NOMO-1 treated with DMSO at 0.1 percent for 48 hours (cell line): ENCODE data around the gene POLN.
"Not testable (repeated sequence)": the region's sequence is repeated elsewhere in the genome, so short reads cannot be mapped to it uniquely, and the experiment has no call there.

ENCODE experiments used
- DNase-seq: peaks from one replicate; lab custom pipeline; 2025; ENCODE audit not compliant: unreplicated experiment; lab: John Stamatoyannopoulos, UW

Gene POLN

DNA sequence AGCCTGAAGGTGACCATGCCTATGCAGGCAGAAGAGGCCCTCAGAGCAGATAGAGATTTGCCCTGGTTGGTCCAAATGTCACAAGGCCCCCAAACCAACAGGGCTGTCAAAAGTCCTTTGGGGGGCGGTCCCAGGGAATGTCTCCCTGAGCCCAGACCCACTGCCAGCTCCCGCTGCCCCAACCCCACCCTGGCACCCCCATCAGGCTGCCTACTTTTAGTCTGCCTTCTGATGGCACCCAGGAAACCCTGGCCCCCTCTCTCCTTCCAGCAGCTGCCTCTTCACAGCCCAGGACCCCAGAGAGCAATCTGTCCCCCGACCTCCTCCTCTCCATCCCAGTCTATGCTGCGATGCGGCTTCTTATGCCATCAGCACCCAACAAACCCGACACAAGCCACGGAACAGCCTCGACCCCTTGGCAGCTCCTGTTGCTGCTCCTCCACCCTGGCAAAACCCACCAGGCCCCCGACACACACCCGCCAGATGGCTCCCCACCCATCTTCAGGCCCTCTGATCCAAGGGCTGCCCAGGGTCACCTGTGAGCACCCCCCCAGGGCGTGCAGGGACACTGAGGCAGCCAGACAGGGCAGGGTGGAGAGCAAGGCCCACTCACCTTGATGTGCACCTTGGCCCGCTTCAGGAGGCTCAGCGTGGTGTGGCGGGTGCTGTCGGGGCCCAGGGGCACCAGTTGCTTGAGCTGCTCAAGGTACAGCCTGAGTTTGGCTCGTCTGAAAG, 10.0 kb upstream of the POLN start:
- no peak for DNase-seq

DNA sequence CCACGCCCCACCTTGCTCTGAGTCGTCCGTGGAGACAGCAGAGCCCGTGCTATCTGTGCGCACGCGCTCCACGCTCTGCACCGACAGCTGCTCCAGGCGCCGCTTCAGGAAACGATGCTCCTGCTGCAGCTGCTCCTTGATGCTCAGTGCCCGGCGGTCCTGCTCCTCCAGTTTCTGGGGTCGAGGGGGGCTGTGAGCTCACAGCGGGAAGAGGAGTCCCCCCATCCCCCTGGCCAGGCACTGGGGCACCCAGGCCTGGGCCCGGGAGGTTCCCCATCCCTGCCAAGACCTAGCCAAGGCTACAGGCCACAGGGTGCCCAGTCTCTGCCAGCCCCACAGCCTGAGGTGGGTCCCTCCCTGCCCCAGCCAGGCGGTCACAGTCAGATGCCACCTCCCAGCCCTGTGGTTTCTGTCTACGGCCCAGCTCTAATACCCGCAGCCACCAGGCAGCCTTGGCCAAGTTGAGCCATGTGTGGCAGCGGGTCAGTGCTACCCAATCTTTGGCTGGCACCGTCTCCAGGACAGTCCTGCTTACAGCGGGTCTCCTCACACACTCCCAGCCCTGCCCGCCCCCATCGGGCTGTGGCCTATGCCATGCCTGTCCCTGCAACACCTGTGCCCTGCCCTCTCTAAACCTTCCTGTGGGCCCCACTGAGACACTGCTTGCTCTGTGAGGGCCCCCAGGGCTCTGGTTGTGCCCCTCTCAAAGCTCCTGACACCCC, 9.3 kb upstream of the POLN start:
- no peak for DNase-seq

DNA sequence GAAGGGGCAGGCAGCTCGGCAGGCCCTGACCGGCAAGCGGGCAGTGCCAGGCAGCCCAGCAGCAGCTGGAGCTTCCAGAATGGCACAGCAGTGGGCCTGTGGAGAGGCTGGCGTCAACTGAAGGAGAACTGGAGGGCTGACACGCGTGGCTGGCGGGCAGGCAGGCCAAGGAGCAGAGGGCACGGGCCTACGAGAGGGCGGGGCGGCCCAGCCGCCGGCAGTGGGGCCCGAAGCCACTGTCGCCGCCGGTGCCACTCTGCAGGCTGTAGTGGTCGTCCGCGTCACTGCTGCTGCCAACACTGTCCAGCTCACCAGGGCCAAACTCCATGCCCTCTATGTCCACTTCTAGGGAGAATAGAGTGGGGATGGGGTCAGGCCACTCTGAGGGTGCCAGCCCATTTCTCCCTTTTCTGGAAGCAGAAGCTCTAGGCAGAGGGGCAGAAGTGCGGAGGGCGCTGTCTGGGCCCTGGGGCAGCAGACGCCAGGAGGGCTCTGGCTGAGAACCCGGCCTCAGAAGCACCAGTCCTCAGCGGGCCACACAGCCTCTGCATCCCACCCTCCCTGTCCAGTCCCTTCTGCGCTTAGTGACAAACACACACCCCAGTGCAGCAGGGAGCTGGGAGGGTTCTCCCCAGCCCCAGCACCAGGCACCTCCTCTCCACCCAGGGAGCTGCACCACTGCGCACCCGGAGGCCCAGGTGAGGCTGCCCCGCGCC, 8.6 kb upstream of the POLN start:
- DNase-seq = no peak

GRCh38 chr4:2249526-2250356, 7.8 kb upstream of the POLN start:
- no peak for DNase-seq

DNA sequence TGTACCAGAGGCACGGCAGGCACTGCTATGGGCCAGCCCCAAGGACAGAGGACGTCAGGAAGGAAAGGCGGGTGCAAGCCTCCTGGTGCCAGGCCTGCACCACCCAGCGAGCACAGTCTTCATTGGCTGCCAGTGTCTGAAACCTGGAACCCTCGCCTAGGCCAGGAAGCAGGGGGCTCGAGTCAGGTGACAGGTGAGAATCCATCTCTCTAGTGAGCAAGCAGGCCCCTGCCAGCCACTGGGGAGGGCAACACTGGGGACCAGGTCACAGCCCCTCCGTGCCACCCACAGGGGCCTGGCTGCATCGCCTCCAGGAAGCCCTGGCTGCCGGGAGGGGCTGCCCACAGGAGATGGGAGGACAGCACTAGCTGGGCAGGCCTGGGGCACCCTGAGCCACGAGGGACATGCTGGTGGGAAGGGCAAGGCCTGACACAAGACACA, 6.9 kb upstream of the POLN start:
- DNase-seq = no peak

DNA sequence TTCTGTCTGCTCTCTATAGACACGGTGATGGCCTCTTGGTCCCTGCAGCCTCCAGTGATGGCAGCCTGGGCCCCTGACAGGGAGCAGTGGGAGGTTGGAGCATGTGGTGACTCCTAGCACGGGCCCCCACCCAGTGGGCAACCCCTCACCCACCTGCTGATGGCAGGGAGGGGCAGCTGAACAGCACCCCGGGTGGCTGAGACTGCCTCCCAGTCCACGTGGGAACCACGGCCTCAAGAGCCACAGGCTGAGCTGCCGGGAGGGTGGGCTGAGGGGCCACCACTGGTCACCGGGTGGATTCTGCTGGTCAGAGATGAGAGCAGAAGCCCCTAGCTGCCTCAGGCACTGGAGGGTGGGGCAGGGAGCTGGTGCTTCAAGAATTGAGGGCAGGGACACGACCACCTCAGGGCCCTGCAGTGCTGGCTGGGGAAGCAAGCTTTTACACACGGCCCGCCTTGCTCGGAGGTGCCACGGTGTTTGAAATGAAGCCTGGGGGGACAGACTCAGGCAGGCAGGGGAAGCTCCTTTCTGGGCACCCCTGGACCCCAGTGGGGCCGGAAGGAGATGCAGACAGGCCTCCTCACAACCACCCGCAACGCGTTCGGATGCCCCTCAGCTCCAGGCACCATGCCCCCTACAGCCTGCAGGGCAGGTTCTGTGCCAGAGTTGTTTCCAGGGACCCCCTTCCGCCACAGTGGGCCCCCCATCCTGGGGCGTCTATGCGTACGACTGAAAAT, 6.3 kb upstream of the POLN start:
- DNase-seq = no peak

DNA sequence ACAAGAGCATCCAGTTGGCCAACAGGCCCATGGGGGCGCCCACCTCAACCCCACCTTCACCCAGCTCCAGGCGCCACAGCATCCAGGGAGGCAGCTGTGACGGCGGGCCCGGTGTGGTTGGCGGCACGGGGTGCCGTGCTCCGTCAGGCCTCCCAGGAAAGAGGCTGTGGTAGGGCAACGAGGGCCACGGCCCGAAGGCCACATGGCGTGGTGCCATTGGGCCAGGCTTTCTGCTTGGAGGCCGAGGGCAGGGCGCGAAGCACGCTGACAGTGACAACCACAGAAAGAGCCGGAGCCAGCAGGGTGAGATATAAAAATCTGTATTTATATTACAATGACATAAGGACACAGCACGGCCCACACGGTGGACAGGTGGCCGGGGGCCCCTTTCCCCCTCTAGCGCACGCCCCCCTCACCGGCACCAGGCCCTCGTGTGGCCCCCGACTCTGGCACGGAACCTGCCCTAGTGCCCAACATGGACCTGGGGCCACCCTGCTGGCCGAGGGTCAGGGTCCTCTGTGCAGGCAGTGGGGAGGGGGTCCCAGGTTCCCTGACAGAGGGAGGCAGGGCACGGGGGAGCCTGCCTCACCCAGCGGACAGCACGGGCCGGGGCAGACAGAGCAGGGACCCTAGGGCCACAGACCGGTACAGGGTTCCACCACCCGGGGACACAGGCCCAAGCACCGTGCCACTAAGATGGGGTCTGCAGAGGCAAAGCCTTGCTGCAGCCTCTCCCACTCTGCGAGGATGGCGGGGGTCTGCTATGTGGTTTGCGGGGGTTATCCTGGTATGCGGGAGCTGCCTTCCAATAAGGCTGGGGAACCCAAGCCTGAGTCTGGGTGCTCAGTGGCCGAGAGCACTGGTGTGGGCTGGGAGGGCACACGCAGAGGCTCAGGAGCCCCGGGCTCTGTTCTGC, 5.5 kb upstream of the POLN start:
- no peak for DNase-seq

DNA sequence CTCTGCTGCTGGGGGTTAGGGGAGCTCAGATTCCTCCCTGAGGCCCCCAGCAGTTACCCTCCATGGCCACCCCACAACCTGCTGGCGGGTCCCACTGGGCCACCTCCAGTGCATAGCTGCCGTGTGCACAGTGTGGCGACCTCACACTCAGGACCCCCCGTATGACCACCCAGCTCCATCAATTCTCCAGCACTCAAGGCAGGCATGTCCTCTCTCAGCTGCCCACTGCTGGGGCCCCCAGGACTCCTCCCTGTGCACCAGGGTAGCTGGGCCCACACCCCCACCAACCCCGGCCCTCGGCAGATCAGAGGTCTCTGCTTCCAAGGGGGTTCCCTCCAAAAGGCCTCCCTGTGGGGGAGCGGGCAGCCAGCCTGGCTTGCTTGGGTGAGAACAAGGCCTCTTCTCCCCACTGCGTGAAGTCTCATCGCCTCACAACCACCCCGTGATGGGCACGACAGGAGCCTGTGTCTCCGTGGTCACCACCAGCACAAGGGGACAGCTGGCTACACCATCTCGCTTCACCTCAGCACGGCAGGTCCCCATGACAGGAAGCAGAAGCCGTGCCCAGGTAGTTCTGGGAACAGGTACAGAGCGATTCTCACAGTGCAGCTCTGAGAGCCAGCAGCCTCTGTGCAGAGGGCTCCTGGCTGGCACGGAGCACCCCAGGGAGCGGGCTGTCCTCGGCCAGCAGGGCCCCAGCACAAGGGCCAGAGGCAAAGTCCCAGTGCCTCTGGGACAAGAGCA, 4.6 kb upstream of the POLN start:
- DNase-seq = no peak

DNA sequence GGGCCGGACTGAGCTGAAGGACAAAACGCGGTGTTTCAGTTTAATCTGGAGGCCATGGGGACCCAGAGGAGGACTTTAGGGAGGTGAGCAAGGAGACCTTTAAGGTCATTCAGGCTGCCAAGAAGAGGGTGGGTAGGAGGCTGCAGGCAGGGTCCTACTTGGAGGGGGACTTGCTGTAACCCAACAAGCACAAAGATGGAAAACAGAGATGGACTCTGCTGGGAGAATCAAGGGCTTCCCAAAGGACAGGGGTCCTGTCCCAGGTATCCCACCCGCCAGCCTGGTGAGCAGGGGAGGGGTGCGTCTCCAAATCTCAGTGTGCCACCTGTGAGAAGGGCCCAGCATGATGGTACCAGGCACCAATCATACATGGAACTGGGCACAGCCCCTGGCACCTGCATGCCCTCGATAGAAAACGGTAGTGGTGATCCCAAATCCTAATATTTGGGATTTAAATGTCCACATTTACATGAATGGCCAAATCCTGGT, 3.9 kb upstream of the POLN start:
- DNase-seq = no peak

GRCh38 chr4:2245057-2245786, 3.3 kb upstream of the POLN start:
- DNase-seq = no peak

DNA sequence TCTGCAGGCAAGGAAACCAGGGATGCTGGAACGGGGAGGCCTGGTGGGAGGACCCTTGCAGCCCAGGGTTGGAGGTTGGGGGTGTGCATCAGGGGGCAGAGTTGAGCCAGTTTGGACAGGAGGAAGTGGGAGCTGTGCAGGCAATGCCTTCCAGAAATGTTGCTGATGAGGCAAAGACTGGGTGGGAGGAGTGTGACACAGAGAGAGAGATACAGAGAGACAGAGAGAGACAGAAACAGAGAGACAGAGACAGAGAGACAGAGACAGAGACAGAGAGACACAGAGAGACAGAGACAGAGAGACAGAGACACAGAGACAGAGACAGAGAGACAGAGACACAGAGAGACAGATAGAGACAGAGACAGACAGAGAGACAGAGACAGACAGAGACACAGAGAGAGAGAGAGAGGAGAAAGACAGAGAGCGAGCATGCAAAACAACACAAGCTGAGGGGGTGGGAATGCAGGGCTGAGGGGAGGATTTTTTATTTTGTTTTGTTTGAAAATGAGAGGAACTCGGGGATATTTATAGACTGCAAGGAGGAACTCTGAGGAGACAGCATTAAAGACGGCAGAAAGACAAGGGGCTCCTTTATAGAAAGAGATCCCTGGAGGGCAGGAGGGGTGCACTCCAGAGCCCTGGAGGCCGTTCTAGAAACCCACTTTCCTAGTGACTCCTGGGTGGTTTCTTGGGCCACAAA, 1.9 kb upstream of the POLN start:
- DNase-seq = peak; percentile 81

DNA sequence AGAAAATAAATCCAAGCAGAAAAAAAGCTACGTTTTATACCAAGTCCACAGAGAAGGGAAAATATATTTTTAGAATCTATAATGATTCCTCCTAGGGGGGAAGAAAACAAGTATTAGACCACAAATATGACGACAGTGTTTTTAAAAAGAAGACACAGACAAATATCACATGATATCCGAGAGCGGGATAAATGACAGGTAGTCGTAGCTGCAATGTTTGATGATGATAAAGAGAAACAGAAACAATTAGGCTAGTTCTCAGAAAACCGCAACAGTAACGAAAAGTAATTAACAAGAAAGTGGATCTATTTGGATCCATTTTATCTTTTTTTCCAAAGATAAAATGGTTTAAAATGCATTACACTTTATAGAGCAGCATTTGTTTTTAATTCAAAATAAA, 918 bp downstream of the POLN start:
- DNase-seq = no peak

DNA sequence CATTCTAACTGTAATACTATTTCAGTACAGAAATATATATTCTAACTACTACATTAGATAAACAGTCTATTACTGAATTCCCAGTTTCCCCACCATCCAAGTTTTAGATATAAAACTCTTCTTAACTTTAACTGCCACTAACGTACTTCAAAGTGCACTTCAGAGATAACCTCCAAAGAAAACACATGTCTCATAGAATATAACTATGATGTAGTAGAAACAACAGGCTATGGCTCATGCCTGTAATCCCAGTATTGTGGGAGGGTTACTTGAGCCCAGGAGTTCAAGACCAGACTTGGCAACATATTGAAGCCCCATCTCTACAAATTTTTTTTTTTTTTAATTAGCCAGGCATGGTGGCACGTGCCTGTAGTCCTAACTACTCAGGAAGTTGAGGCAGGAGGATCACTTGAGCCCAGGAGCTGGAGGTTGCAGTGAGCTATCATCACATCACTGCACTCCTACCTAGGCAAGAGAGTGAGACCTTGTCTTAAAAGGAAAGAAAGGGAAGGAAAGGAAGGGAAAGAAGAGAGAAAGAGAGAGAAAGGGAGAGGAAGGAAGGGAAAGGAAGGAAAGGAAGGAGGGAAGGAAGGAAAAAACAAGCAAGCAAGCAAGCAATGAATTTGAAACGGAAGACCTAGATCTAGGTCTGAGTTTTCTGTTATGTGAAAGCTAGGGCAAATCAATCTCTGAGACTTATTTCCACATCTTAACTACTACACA, 4.8 kb downstream of the POLN start:
- DNase-seq = no peak

- no peak for DNase-seq
Measured at GRCh38 chr4:2231082-2231481, 10.8 kb downstream of the POLN start.

DNA sequence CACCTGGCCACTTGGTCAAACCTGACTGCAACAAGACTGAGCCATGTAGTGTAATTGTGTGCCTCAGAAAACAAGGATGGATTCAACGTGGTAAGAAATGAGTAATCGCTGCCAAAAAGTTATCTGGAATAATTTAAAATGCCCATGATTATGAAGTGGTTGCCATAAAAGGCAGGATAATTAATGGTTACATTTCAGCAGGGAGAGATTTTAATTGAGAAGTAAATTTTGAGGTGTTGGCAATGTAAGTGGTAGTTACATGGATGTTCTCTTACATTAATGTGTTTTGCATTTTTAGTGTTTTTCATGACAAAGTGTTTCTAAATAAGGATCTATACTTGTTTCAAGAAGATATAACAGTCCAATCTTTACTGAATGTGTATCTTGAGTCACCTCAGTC, 15.7 kb downstream of the POLN start:
- no peak for DNase-seq

DNA sequence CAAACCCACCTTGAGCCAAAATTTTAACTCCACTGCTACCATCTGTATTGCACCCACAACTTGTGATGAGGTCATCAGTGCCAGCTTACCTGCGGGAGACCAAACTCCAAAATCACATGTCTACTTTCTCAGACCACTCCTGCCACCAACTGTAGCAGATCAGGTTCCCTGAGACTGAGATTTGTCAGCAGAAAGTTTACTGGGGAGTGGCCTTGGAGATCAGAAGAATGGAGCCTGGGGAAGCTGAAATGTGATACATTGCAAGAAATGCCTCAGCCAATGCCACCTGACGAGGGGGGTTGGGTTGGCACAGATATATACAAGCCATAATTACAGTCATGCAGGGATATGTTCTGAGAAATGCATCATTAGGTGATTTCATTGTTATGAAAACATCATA, 19.1 kb downstream of the POLN start:
- DNase-seq = no peak

- not testable (repeated sequence) for DNase-seq
Measured at GRCh38 chr4:2221378-2221777, 20.5 kb downstream of the POLN start.
